Motor neuron (in vitro differentiated cells): ENCODE results near the gene TANGO2. TPM values are rescaled to one million over a fixed set of nuclear protein-coding genes. Genes with fewer than 3 reads are reported as not detected.

Source experiments
- ATAC-seq, 8 experiments: fragments of 200-7000 bp; cut with Tn5 transposase; replicated peaks in 6 of 8; 2 replicates each; pipeline ENCODE4 v1.8.0; 2021; ENCODE audit warnings: mild to moderate bottlenecking in 8 of 8, moderate library complexity in 8 of 8
- H3K27ac ChIP-seq, 2 donors: fragments of 250-450 bp; sonication (Bioruptor Pico); 2 replicates each; pipeline ENCODE4 v1.9.0; 2021; ENCODE audit warnings: antibody characterized with exemption in 2 of 2, mild to moderate bottlenecking in 2 of 2, moderate library complexity in 1 of 2
- H3K4me1 ChIP-seq, 2 donors: fragments of 250-450 bp; sonication (Bioruptor Pico); replicated peaks in 1 of 2; 2 replicates each; pipeline ENCODE4 v1.6.1; 2021; ENCODE audit warnings: antibody characterized with exemption in 2 of 2, mild to moderate bottlenecking in 2 of 2, moderate library complexity in 1 of 2
- H3K4me3 ChIP-seq, 5 donors: fragments of 250-450 bp; sonication (Bioruptor Pico); 2 replicates each; pipeline ENCODE4 v1.9.0; 2021; ENCODE audit warnings: antibody characterized with exemption in 5 of 5, mild to moderate bottlenecking in 5 of 5, moderate library complexity in 4 of 5
- WGBS, 10 experiments: fragments of 450-650 bp; shearing (Covaris generic); methylation state at CpG; one replicate each; pipeline ENCODE4 v1.0.0; 2022; 5-methylcytosine and 5-hydroxymethylcytosine counted together
- in situ Hi-C, 9 experiments: fragments of 400-800 bp; cut with MboI; loops; one replicate each; pipeline ENCODE4 v1.15.0; 2021; ENCODE audit warnings: low sequenced_read_pairs in 9 of 9, low pct_unique_long_range_greater_than_20kb in 2 of 9; ENCODE audit not compliant: unreplicated experiment in 9 of 9
- total RNA-seq, 8 experiments: library from RNA; unstranded; fragments of 300-600 nt; gene quantifications; 2 replicates each; pipeline versions ENCODE4 v1.2.3 to v1.2.4, GENCODE V29; 2022

Gene TANGO2
- total RNA-seq, 8 experiments from 2014 or later: 5.4 to 36.3 (median 14.5) TPM

GRCh38 chr22:19986410-19987341, 34.2 kb upstream of the TANGO2 start:
- 0 to 7% (median 0%) methylated on average over 3 to 9 of the region's 76 CpGs; no CpG with 5 or more reads in 6 of the 10 experiments for WGBS, 10 experiments
- H3K4me3 ChIP-seq: peak overlapping the region; percentile 56 to 99 (median 81)
- H3K27ac ChIP-seq: peak overlapping the region; percentile 82 to 94
- peaks cover 37 to 40% of the 10 kb centered on the region in 2 donors for H3K4me1 ChIP-seq
- ATAC-seq: peak; percentile 52 to 90 (median 58)
- in situ Hi-C loops: no loop called here

- peak overlapping the region; percentile 11 to 32 for H3K27ac ChIP-seq
- in situ Hi-C loops: no loop called here
- peak overlapping the region in 4 of 5 donors; percentile 56 to 99 (median 80) for H3K4me3 ChIP-seq
- peaks cover 39 to 40% of the 10 kb centered on the region in 2 donors for H3K4me1 ChIP-seq
- WGBS, 10 experiments: 20 to 100% (median 77%) methylated on average over 1 to 8 of the region's 24 CpGs; no CpG with 5 or more reads in 5 of the 10 experiments
- peak in 1 of 8 experiments; percentile 6 for ATAC-seq
These were observed 33.3 kb upstream of the TANGO2 start for GRCh38 chr22:19987394-19988306.

- Histone ChIP-seq H3K27ac (no peak overlapping the region), H3K4me1 (peaks cover 34% of the 10 kb centered on the region in 2 donors), H3K4me3 (no peak overlapping the region)
- WGBS, 10 experiments: 54 to 100% (median 93%) methylated on average over 1 to 4 of the region's 9 CpGs; no CpG with 5 or more reads in 5 of the 10 experiments
- no peak for ATAC-seq
- in situ Hi-C loops: no loop called here
These were observed 32.5 kb upstream of the TANGO2 start for GRCh38 chr22:19988331-19988808.

GRCh38 chr22:19988965-19989724, 31.8 kb upstream of the TANGO2 start:
- in situ Hi-C loops: no loop called here
- peaks cover 26 to 27% of the 10 kb centered on the region in 2 donors for H3K4me1 ChIP-seq

GRCh38 chr22:19989725-19990067, 31.2 kb upstream of the TANGO2 start:
- in situ Hi-C loops: no loop called here
- WGBS, 10 experiments: 20% methylated on average over 1 of the region's 3 CpGs; no CpG with 5 or more reads in 9 of the 10 experiments
- Histone ChIP-seq H3K4me3 (no peak overlapping the region), H3K27ac (no peak overlapping the region), H3K4me1 (peaks cover 20 to 21% of the 10 kb centered on the region in 2 donors)
- no peak for ATAC-seq

More at GRCh38 chr22:19988965-19989724, 31.8 kb upstream of the TANGO2 start:
- Histone ChIP-seq H3K4me3 (no peak overlapping the region), H3K27ac (no peak overlapping the region)
- WGBS, 10 experiments: 73 to 100% (median 98%) methylated on average over 1 to 5 of the region's 18 CpGs; no CpG with 5 or more reads in 6 of the 10 experiments
- no peak for ATAC-seq

- in situ Hi-C loops: no loop called here
- Histone ChIP-seq H3K27ac (no peak overlapping the region), H3K4me1 (peaks cover 15 to 16% of the 10 kb centered on the region in 2 donors), H3K4me3 (no peak overlapping the region)
- no peak for ATAC-seq
- 83 to 93% (median 86%) methylated on average over 2 of the region's 2 CpGs; no CpG with 5 or more reads in 7 of the 10 experiments for WGBS, 10 experiments
These were observed 30.7 kb upstream of the TANGO2 start for GRCh38 chr22:19990188-19990587.

GRCh38 chr22:19990609-19991394, 30.1 kb upstream of the TANGO2 start:
- WGBS, 10 experiments: 86 to 100% (median 90%) methylated on average over 1 to 11 of the region's 20 CpGs; no CpG with 5 or more reads in 4 of the 10 experiments
- Histone ChIP-seq H3K27ac (peak overlapping the region in 1 of 2 donors; percentile 12), H3K4me3 (no peak overlapping the region), H3K4me1 (peaks cover 9 to 10% of the 10 kb centered on the region in 2 donors)
- in situ Hi-C loops: no loop called here
- no peak for ATAC-seq

GRCh38 chr22:19991395-19991644, 29.6 kb upstream of the TANGO2 start:
- in situ Hi-C loops: no loop called here
- peaks cover 6% of the 10 kb centered on the region in 2 donors for H3K4me1 ChIP-seq
- ATAC-seq: no peak
- H3K27ac ChIP-seq: no peak overlapping the region
- no peak overlapping the region for H3K4me3 ChIP-seq

- WGBS, 10 experiments: 20 to 100% (median 88%) methylated on average over 1 to 11 of the region's 23 CpGs; no CpG with 5 or more reads in 1 of the 10 experiments
- peaks cover 11% of the 10 kb centered on the region in 2 donors for H3K4me1 ChIP-seq
- no peak overlapping the region for H3K4me3 ChIP-seq
- no peak overlapping the region for H3K27ac ChIP-seq
- ATAC-seq: peak in 1 of 8 experiments; percentile 2
- in situ Hi-C loops: no loop called here
These were observed 29.1 kb upstream of the TANGO2 start for GRCh38 chr22:19991645-19992451.

- H3K4me1 ChIP-seq: peaks cover 16 to 17% of the 10 kb centered on the region in 2 donors
- in situ Hi-C loops: no loop called here
- no peak overlapping the region for H3K27ac ChIP-seq
- no peak for ATAC-seq
- WGBS, 10 experiments: 81% methylated on average over 3 of the region's 7 CpGs; no CpG with 5 or more reads in 9 of the 10 experiments
- no peak overlapping the region for H3K4me3 ChIP-seq
These were observed 28.4 kb upstream of the TANGO2 start for GRCh38 chr22:19992481-19992911.

- Histone ChIP-seq H3K4me3 (no peak overlapping the region), H3K27ac (no peak overlapping the region), H3K4me1 (peaks cover 20 to 22% of the 10 kb centered on the region in 2 donors)
- in situ Hi-C loops: no loop called here
- ATAC-seq: no peak
- WGBS, 10 experiments: 100% methylated on average over 1 of the region's 6 CpGs; no CpG with 5 or more reads in 9 of the 10 experiments
These were observed 28.0 kb upstream of the TANGO2 start for GRCh38 chr22:19992921-19993355.
